Measurements from ENCODE around the gene APOA4.

DNA sequence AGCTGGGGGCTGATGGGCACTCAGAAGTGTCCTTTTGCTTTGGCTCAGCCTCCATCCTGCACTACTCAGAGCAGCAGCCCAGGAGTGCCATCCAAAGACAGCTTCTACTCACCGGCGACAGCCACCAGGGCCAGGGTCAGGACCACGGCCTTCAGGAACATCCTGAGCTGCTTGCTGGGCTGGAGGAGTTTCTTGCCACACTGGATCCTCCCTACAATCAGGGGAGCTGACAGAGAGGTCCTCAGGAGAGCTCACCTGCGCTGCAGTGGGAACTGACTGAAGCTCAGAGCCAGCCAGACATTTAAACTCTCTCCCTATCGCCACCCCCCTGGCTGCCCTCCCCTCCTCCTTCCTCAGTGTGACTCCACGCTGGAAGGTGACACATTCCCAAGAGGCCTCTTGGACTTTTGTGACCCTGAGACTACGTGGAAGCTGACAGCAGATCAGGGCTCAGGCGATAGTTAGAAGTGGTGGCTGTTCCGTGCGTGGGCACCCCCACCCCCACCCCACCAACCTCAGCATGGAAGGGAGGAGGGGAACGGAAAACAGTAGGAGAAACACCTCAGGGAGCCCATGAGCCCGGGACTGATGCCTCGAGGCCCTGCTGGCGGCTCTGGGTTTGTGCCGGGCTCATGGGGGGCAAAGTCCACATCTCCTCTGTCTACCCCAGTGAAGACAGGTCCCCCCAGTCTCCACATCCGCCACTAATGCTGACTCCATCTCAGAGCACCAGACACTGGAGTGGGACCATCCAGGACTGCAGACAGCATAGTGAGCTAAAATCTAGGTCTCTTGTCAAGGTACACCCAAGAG lies at the start of gene APOA4:
- TF ChIP-seq POLR2AphosphoS5 (IDR thresholded peaks at IDR 0.05), result no peak
- TF ChIP-seq EP300 (IDR thresholded peaks at IDR 0.05; ENCODE audit: low read depth), result no peak
- TF ChIP-seq CTCF (IDR thresholded peaks at IDR 0.05), result no peak
